Mucosa of gallbladder (tissue), 1 donor: ENCODE data around the gene CDC6. TPM values are rescaled to one million over a fixed set of nuclear protein-coding genes. Genes with fewer than 3 reads are reported as not detected.

Source experiments
- DNase-seq: peaks from one replicate; pipeline ENCODE4 v3.0.0-alpha.2; 2020; ENCODE audit warnings: low spot score
- total RNA-seq: library from RNA; stranded (reverse); gene quantifications from one replicate; pipeline ENCODE4 v1.2.1, GENCODE V29; 2021
- donor health status: DM: no; HTN: no; CAD: no.

The CDC6 gene
- total RNA-seq, 1 donor from 2014 or later = 6.8 TPM

DNA sequence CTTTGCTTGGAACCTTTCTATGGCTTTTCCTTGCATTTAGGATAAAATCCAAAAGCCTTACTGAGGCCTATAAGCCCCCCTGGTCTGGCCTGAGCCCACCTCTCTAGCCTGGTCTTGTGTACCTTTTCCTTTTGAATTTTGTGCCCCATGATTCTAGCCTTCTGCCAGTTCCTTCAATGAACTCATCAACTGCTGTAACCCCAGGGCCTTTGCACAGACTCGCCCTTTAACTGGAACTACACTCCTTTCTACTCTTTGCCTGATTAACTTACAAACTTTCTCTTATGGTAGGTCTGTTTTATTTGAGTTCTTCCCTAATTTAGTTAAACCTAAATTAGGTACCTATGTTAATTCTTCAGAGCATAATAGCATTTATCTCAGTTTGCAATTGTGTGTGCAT is 52.6 kb downstream of the CDC6 start:
- DNase-seq = no peak

DNA sequence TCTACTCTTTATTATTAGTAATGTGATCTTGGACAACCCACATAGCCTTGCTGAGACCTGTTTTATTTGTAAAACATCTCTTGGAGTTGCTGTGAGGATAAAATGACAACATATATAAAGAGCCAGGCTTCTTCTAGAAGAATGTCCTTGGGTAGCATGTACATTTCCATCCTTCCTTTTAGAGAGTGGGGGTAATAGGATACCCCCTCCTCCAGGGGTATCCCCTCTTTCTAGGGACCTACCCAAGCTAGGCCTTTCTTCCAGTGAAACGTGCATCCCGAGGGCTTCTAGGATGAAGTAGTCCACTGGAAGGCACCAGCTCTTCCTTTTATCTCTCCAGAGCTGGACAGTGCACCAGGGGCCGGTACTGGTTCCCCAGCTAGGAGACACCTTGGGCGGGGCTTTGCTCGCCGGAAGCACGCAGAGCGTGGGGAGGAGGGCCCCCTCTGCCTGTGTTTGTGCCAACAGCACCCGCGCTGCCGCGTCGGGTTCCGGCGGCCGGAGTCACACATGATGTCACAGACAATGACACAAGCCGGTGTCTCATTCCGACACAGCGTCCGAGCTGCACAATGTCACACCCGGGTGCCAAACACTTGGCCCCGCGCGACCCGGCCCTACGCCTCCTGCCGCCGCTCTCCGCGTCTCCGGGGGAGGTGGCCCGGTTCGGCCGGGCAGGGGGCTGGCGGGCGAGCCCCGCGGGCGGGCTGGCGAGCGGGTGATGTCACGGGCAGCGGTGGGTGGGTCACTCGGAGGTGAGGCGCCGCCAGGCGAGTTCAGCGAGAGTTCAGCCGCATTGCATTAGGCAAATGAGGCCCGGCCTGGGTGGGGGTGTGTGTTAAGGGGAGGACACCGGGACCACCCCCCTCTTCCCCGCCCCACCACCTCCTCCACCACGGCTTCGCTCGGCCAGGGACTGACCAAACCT is 53.5 kb downstream of the CDC6 start:
- peak; percentile 91 for DNase-seq

GRCh38 chr17:40341808-40342503 is 54.3 kb downstream of the CDC6 start:
- peak; percentile 72 for DNase-seq

GRCh38 chr17:40342504-40343218 is 55.0 kb downstream of the CDC6 start:
- DNase-seq = no peak

- no peak for DNase-seq
Measured at GRCh38 chr17:40343219-40344119, 55.8 kb downstream of the CDC6 start.

DNA sequence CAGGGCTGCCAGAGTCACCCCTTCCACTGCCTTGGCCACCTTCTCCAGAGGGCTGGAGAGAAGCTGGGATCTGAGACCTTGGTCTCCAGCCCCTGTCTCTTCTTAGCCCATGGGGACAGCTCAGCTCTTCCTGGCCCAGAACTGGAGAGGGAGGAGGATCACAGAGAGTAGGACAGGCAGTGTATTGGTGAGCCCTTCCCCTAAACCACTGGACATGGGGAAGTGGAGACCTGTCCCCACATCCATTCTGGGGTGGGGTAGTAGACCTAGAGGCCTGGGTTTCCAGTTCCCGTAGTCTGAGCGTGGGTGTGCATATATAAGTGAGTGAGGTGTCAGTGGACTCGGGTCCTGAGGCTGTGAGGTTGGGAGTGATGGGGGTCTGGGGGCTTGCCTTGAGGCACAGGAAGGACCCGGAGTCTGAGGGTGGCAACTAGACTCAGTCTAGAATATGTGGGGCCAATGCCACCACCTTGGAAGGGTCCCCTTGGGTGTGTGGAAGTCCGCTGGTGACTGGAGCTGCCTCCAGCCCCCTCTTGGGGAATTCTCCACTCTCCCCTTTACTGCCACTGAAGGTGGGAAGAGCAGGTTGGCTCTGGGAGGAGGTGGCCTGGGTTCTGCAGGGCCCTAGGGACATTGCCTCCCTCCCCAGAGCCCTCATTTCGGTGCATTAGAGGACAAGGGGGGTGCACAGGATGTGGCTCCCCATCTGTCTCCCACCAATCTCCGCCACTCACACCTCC is 56.9 kb downstream of the CDC6 start:
- DNase-seq = no peak

GRCh38 chr17:40345161-40345993 is 57.7 kb downstream of the CDC6 start:
- DNase-seq = peak; percentile 86

DNA sequence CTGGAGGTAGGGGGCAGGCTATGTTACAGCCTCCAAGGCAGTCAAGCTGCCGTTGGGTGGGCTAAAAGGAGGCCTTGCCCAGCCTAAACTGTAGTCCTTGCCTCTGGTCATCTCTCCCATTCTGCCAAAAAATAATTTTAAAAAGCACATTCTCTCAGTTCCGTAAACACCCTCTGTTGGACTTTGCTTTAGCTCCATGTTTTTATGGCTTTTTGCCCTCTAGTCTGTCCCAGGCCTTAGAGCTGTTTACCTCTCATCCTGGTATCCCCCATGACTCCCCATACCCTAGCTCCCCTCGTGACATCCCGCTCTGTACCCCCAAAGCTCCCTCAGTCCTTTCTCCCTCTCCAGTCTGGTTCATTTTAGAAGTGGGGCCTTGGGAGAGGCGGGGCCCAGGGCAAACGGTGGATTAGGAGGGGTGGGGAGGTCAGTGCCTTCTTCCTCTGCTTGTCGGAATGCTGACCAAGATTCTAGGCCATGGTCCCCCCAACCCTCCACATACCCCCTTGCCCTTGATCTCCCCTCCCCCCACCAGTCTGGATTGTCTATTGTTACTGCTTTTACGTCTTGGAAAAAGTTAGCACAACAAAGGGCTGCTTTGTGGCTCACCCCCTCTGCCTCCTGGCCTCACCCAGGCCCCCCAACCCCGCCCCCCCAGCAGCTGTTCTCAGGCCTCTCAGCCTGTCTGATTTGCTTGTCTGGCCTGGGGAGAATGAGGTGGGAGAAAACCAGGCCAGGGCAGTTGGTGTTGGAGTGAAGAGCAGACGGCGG is 58.5 kb downstream of the CDC6 start:
- DNase-seq = no peak

GRCh38 chr17:40346765-40347158 is 59.1 kb downstream of the CDC6 start:
- DNase-seq = no peak

- no peak for DNase-seq
Measured at GRCh38 chr17:40347319-40348135, 59.8 kb downstream of the CDC6 start.

DNA sequence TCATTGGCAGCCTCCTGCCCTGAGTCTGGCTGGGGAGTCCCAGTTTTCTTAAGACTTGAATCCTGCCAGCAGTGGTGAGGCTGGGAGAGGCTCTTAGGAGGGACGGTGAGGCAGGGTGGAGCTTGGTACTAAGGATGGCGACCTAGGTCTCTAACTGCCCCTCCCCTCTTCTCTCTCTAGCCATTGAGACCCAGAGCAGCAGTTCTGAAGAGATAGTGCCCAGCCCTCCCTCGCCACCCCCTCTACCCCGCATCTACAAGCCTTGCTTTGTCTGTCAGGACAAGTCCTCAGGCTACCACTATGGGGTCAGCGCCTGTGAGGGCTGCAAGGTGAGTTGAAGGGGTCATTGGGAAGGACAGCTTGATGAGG is 60.4 kb downstream of the CDC6 start:
- no peak for DNase-seq

DNA sequence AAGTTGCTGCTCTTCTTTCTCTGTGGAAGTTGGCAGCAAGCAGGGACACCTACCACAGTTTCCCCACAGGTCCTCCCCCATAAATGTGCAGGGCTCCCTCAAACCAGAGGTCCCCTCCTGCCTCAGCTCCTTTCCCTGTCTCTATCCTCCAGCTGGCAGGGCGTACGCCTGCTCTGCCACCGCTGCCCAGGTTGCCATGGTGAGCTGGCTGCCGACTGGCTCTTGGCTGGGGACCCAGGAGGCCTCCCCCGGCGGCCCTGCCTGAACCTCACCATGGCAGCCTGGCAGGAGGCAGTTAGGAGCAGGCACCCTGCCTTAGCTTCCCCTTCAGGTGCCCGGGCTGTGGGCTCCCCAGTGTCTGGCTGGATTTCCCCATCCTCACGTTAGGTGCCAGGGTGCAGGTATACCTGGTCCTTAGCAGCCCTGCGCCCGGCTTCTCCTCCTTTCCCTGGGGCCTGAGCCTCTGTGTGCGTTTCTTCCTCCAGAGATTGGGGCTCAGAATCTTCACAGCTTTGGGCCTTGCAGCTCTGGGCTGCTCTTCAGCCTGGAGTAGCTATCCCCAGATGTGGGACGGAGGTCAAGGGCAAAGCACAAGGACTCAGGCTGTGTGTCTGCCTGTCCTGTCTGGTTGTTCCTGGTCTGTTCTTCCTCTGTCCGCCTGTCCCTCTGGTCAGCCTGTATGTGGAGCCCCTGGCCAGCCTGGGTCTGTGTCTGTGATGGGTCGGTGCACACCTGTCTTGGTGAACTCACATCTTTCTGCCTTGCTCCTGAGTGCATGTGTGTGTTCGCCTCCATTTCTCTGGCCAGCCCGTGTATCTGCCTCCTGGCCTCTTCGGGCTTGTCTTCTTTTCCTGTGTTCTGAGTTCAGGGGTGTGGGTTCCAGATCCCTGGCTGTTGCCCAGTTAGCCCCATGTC is 61.1 kb downstream of the CDC6 start:
- DNase-seq = peak; percentile 82

DNA sequence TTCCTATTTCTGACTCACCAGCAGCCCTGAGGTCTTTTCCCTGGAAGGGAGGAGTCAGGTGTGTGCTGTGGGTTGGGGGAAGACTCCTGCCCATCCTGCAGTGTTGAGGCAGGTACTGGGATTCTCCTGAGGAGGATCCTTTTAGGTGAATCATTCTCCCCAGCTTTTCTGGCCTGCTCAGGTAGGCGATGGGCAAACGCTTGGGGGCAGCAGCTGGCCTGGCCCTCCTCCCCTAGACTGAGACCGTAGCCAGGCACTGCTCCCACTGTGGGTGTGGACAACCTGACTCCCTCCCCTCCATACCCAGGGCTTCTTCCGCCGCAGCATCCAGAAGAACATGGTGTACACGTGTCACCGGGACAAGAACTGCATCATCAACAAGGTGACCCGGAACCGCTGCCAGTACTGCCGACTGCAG is 61.8 kb downstream of the CDC6 start:
- DNase-seq = no peak

DNA sequence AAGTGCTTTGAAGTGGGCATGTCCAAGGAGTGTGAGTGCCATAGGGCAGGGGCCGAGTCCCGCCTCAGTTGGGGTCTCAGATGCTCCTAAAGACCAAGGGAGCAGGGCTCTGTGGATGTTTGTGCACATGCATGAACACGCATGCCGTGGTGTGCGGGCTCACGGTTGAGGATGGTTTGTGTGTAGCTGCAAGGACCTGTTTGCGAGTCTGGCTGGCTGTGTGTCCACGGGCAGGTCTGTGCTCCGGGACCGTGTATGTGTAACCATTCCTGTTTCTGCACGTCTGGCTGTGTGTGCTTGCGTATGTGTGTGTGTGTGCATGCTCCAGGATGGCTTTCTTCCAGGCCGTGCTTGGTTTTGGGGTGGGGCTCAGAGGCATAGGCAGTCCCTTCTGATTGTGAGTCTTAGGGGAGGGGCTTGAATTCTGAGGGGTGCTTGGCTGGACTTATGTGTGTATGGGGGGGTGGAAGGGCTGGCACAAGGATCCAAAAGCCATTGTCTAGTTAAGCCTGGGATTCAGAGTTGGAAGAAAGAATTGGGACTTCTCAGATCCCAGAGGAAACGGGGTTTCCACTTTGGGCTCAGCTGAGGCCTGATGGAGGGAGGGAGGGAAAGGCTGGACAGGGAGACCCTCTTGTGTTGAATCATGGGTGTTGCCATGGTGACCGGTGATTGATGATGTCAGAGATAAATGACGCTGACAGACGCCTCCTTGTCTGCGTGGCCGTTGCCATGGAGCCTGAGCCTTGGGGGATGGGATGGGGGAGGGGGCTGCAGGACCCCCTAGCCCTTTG is 62.4 kb downstream of the CDC6 start:
- DNase-seq = no peak

- no peak for DNase-seq
Measured at GRCh38 chr17:40350689-40351358, 63.1 kb downstream of the CDC6 start.
